Measurements from ENCODE around the gene B3GAT1. TPM values are rescaled to one million over a fixed set of nuclear protein-coding genes. Genes with fewer than 3 reads are reported as not detected.
"Not testable (repeated sequence)": the region's sequence is repeated elsewhere in the genome, so short reads cannot be mapped to it uniquely, and the experiment has no call there.

B3GAT1 gene
- polyA plus RNA-seq, 4 donors: 0.54 to 1.4 (median 0.57) TPM; not detected in 1

- no peak for DNase-seq
- FAIRE-seq: no peak
- Histone ChIP-seq H3K27ac (ENCODE audit: low read depth in 1 of 3, low read length in 2 of 3) (no peak overlapping the region), H3K36me3 (ENCODE audit: control insufficient read depth in 3 of 3, insufficient read depth in 2 of 3, low read depth in 1 of 3, low read length in 3 of 3) (no peaks in the 10 kb centered on the region), H3K4me1 (ENCODE audit: control insufficient read depth in 3 of 3, insufficient read depth in 2 of 3, low read depth in 1 of 3, low read length in 2 of 3) (no peaks in the 10 kb centered on the region), H3K4me3 (ENCODE audit: low read depth in 1 of 3, low read length in 3 of 3) (no peak overlapping the region), H3K9me3 (ENCODE audit: control insufficient read depth in 2 of 2, insufficient read depth in 1 of 2, low read depth in 1 of 2, low read length in 1 of 2) (no peaks in the 10 kb centered on the region), H3K27me3 (ENCODE audit: control insufficient read depth in 3 of 3, insufficient read depth in 3 of 3, low read length in 3 of 3) (peaks cover 0 to 4% (median 0%) of the 10 kb centered on the region in 3 donors)
- WGBS, 3 donors: 82 to 88% (median 85%) methylated on average over 16 of the region's 16 CpGs
These were observed 33.7 kb upstream of the B3GAT1 start for GRCh38 chr11:134445601-134446325.

- not testable (repeated sequence) for H3K4me3 ChIP-seq (ENCODE audit: low read depth in 1 of 3, low read length in 3 of 3); H3K4me1 ChIP-seq (ENCODE audit: control insufficient read depth in 3 of 3, insufficient read depth in 2 of 3, low read depth in 1 of 3, low read length in 2 of 3); H3K27me3 ChIP-seq (ENCODE audit: control insufficient read depth in 3 of 3, insufficient read depth in 3 of 3, low read length in 3 of 3); H3K36me3 ChIP-seq (ENCODE audit: control insufficient read depth in 3 of 3, insufficient read depth in 2 of 3, low read depth in 1 of 3, low read length in 3 of 3); H3K9me3 ChIP-seq (ENCODE audit: control insufficient read depth in 2 of 2, insufficient read depth in 1 of 2, low read depth in 1 of 2, low read length in 1 of 2); DNase-seq; FAIRE-seq; H3K27ac ChIP-seq (ENCODE audit: low read depth in 1 of 3, low read length in 2 of 3)
- WGBS, 3 donors: 71 to 81% (median 76%) methylated on average over 15 to 17 of the region's 17 CpGs
These were observed 32.4 kb upstream of the B3GAT1 start for GRCh38 chr11:134444160-134445108.

- Histone ChIP-seq H3K9me3 (ENCODE audit: control insufficient read depth in 2 of 2, insufficient read depth in 1 of 2, low read depth in 1 of 2, low read length in 1 of 2) (no peaks in the 10 kb centered on the region), H3K4me1 (ENCODE audit: control insufficient read depth in 3 of 3, insufficient read depth in 2 of 3, low read depth in 1 of 3, low read length in 2 of 3) (peaks cover 0 to 5% (median 4%) of the 10 kb centered on the region in 3 donors), H3K27me3 (ENCODE audit: control insufficient read depth in 3 of 3, insufficient read depth in 3 of 3, low read length in 3 of 3) (peaks cover 0 to 4% (median 0%) of the 10 kb centered on the region in 3 donors), H3K27ac (ENCODE audit: low read depth in 1 of 3, low read length in 2 of 3) (no peak overlapping the region), H3K36me3 (ENCODE audit: control insufficient read depth in 3 of 3, insufficient read depth in 2 of 3, low read depth in 1 of 3, low read length in 3 of 3) (no peaks in the 10 kb centered on the region), H3K4me3 (ENCODE audit: low read depth in 1 of 3, low read length in 3 of 3) (no peak overlapping the region)
- 66 to 79% (median 72%) methylated on average over 6 of the region's 6 CpGs for WGBS, 3 donors
- FAIRE-seq: no peak
- no peak for DNase-seq
These were observed 31.2 kb upstream of the B3GAT1 start for GRCh38 chr11:134443246-134443645.

DNA sequence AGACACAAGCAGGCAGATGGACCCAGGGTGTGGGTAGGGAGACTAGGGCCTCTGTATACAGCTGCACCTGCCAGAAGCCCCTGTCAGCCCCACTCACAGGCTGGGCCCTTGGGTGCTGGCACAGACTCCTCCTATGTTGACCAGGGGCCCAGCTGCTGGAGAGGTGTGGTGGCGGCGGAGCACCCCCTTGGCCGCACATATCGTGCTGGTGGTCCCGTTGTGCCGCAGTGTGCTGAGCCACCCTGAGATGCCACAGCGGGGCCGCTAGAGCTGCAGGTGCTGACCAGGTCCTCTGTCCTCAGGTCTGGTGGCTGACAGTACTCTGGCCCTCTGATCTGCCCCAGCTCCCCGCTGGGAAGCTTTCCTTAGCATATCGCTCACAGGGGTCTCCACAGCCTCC lies 30.2 kb upstream of the B3GAT1 start:
- WGBS, 3 donors: 87 to 92% (median 88%) methylated on average over 10 of the region's 10 CpGs
- DNase-seq (no peak), FAIRE-seq (no peak)
- Histone ChIP-seq H3K27me3 (ENCODE audit: control insufficient read depth in 3 of 3, insufficient read depth in 3 of 3, low read length in 3 of 3) (peaks cover 0 to 6% (median 0%) of the 10 kb centered on the region in 3 donors), H3K4me3 (ENCODE audit: low read depth in 1 of 3, low read length in 3 of 3) (no peak overlapping the region), H3K36me3 (ENCODE audit: control insufficient read depth in 3 of 3, insufficient read depth in 2 of 3, low read depth in 1 of 3, low read length in 3 of 3) (no peaks in the 10 kb centered on the region), H3K4me1 (ENCODE audit: control insufficient read depth in 3 of 3, insufficient read depth in 2 of 3, low read depth in 1 of 3, low read length in 2 of 3) (peaks cover 0 to 6% (median 5%) of the 10 kb centered on the region in 3 donors), H3K9me3 (ENCODE audit: control insufficient read depth in 2 of 2, insufficient read depth in 1 of 2, low read depth in 1 of 2, low read length in 1 of 2) (no peaks in the 10 kb centered on the region), H3K27ac (ENCODE audit: low read depth in 1 of 3, low read length in 2 of 3) (no peak overlapping the region)

DNA sequence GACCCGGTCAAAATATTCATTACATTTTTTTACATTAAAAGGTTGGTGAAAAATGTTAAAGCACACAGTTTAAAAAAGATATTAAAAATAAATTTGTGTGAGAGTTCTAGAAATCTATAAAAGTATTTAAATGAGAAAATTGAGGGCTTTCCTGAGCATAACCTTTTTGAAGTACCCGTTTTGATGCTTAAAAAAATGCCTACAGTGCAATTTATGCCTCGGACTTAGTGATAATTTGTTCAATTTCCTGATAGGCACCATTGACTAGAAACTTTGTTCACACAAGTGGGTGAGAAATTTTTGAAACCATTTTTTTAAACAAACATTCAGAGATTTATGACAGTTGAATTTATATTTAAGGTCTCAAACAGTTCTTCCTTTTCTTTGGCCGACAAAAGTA lies 29.7 kb upstream of the B3GAT1 start:
- DNase-seq (no peak), FAIRE-seq (no peak)
- 72 to 79% (median 79%) methylated on average over 4 of the region's 4 CpGs for whole genome bisulfite sequencing, 3 donors
- Histone ChIP-seq H3K36me3 (ENCODE audit: control insufficient read depth in 3 of 3, insufficient read depth in 2 of 3, low read depth in 1 of 3, low read length in 3 of 3) (no peaks in the 10 kb centered on the region), H3K9me3 (ENCODE audit: control insufficient read depth in 2 of 2, insufficient read depth in 1 of 2, low read depth in 1 of 2, low read length in 1 of 2) (no peaks in the 10 kb centered on the region), H3K4me3 (ENCODE audit: low read depth in 1 of 3, low read length in 3 of 3) (no peak overlapping the region), H3K27me3 (ENCODE audit: control insufficient read depth in 3 of 3, insufficient read depth in 3 of 3, low read length in 3 of 3) (peaks cover 0 to 6% (median 0%) of the 10 kb centered on the region in 3 donors), H3K4me1 (ENCODE audit: control insufficient read depth in 3 of 3, insufficient read depth in 2 of 3, low read depth in 1 of 3, low read length in 2 of 3) (peaks cover 0 to 6% (median 5%) of the 10 kb centered on the region in 3 donors), H3K27ac (ENCODE audit: low read depth in 1 of 3, low read length in 2 of 3) (no peak overlapping the region)

DNA sequence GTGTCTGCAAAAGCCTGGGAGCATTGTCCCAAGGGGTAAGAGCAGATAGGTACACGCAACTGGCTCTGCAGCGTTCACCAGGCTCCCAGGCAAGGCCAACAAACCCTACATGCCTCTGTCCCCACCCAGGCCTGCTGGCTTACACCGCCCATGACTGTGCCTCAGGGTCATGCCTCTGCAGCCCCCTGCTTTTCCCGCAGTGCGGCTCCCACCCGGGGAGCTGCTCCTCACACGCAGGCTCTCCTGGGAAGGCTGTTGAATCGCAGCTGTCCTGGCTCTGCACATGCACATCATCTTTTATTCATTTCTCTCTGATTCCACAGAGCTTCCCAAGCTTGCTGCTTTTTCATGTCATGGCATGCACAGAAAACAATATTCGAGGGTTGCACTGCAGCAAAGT lies 29.2 kb upstream of the B3GAT1 start:
- Histone ChIP-seq H3K4me1 (ENCODE audit: control insufficient read depth in 3 of 3, insufficient read depth in 2 of 3, low read depth in 1 of 3, low read length in 2 of 3) (peaks cover 0 to 6% (median 5%) of the 10 kb centered on the region in 3 donors), H3K27ac (ENCODE audit: low read depth in 1 of 3, low read length in 2 of 3) (no peak overlapping the region), H3K9me3 (ENCODE audit: control insufficient read depth in 2 of 2, insufficient read depth in 1 of 2, low read depth in 1 of 2, low read length in 1 of 2) (no peaks in the 10 kb centered on the region), H3K27me3 (ENCODE audit: control insufficient read depth in 3 of 3, insufficient read depth in 3 of 3, low read length in 3 of 3) (peaks cover 0 to 6% (median 0%) of the 10 kb centered on the region in 3 donors), H3K36me3 (ENCODE audit: control insufficient read depth in 3 of 3, insufficient read depth in 2 of 3, low read depth in 1 of 3, low read length in 3 of 3) (no peaks in the 10 kb centered on the region), H3K4me3 (ENCODE audit: low read depth in 1 of 3, low read length in 3 of 3) (no peak overlapping the region)
- WGBS, 3 donors: 65 to 84% (median 82%) methylated on average over 9 of the region's 9 CpGs
- DNase-seq: no peak
- FAIRE-seq: no peak

DNA sequence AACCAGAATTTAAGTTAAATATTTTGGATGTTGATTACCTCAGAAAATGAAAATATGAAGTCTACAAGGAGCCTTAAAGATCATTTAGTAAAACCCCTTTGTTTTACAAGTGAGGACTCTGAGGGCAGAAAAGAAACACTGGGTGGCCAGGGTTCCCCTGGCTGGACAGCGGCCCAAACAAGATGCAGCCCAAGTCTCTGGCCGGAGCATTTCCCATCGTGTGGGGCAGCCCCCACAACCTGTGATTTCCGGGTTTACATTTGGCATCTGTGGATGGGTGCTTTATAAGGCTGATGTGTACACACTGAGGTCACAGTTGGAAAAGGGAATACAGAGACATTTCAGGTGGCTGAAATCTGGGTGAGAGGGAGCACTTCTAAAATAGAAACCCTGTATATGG lies 28.8 kb upstream of the B3GAT1 start:
- peaks cover 0 to 6% (median 0%) of the 10 kb centered on the region in 3 donors for H3K27me3 ChIP-seq (ENCODE audit: control insufficient read depth in 3 of 3, insufficient read depth in 3 of 3, low read length in 3 of 3)
- no peaks in the 10 kb centered on the region for H3K9me3 ChIP-seq (ENCODE audit: control insufficient read depth in 2 of 2, insufficient read depth in 1 of 2, low read depth in 1 of 2, low read length in 1 of 2)
- DNase-seq (no peak), FAIRE-seq (no peak)
- peaks cover 0 to 6% (median 5%) of the 10 kb centered on the region in 3 donors for H3K4me1 ChIP-seq (ENCODE audit: control insufficient read depth in 3 of 3, insufficient read depth in 2 of 3, low read depth in 1 of 3, low read length in 2 of 3)
- 73 to 81% (median 81%) methylated on average over 4 of the region's 4 CpGs for WGBS, 3 donors
- no peak overlapping the region for H3K27ac ChIP-seq (ENCODE audit: low read depth in 1 of 3, low read length in 2 of 3)
- H3K36me3 ChIP-seq (ENCODE audit: control insufficient read depth in 3 of 3, insufficient read depth in 2 of 3, low read depth in 1 of 3, low read length in 3 of 3): no peaks in the 10 kb centered on the region
- no peak overlapping the region for H3K4me3 ChIP-seq (ENCODE audit: low read depth in 1 of 3, low read length in 3 of 3)
